Measurements from ENCODE around the gene RAB29. TPM values are rescaled to one million over a fixed set of nuclear protein-coding genes. Genes with fewer than 3 reads are reported as not detected.

Gene RAB29
- polyA plus RNA-seq, 1 donor from 2014 or later, result 0.40 TPM

DNA sequence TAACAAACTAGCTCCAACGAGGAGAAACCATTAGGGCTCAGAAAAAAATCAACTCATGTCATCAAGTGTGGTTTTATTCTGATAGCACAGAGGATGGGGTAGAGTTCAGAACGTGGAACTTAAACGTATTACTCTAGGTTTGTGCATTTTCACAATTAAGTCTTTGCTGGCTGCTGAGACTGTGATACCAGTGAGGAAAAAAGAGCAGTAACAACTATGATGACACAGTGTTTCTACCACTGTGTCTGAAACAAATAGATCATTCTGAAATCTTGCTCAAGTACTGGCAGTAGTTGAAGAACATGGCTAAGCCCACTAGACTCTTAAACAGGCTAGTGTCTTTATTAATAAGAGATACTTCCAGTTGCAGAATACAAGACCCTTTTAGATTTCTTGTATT, 56.3 kb downstream of the RAB29 start:
- H2AFZ ChIP-seq (ENCODE audit: low read depth, low read length), result no peak overlapping the region
- no peaks in the 10 kb centered on the region for H3K27me3 ChIP-seq (ENCODE audit: insufficient read depth, low read depth, low read length)
- H3K36me3 ChIP-seq (ENCODE audit: insufficient read depth, low read length), result peaks cover 36% of the 10 kb centered on the region
- no peaks in the 10 kb centered on the region for H3F3A ChIP-seq (ENCODE audit: insufficient read depth, low read length, poor library complexity, severe bottlenecking)
- no peaks in the 10 kb centered on the region for H3K79me2 ChIP-seq (replicated peaks; ENCODE audit: insufficient read depth, low read length)
- TF ChIP-seq SMC3 (conservative IDR thresholded peaks at IDR 0.05; ENCODE audit: poor library complexity), result no peak
- TF ChIP-seq, protein P1, sequence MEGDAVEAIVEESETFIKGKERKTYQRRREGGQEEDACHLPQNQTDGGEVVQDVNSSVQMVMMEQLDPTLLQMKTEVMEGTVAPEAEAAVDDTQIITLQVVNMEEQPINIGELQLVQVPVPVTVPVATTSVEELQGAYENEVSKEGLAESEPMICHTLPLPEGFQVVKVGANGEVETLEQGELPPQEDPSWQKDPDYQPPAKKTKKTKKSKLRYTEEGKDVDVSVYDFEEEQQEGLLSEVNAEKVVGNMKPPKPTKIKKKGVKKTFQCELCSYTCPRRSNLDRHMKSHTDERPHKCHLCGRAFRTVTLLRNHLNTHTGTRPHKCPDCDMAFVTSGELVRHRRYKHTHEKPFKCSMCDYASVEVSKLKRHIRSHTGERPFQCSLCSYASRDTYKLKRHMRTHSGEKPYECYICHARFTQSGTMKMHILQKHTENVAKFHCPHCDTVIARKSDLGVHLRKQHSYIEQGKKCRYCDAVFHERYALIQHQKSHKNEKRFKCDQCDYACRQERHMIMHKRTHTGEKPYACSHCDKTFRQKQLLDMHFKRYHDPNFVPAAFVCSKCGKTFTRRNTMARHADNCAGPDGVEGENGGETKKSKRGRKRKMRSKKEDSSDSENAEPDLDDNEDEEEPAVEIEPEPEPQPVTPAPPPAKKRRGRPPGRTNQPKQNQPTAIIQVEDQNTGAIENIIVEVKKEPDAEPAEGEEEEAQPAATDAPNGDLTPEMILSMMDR (IDR thresholded peaks at IDR 0.05; ENCODE audit: poor library complexity, severe bottlenecking), result no peak
- no peak for TF ChIP-seq TAF1 (IDR thresholded peaks at IDR 0.05; ENCODE audit: low read depth)
- TF ChIP-seq EZH2 (IDR thresholded peaks at IDR 0.05; ENCODE audit: borderline replicate concordance, insufficient read depth, low read length, poor library complexity, severe bottlenecking), result no peak
- TF ChIP-seq POLR2AphosphoS5 (IDR thresholded peaks at IDR 0.05), result no peak
- no peak for TF ChIP-seq MXI1 (conservative IDR thresholded peaks at IDR 0.05; ENCODE audit: poor library complexity, severe bottlenecking)
- TF ChIP-seq, protein P2, sequence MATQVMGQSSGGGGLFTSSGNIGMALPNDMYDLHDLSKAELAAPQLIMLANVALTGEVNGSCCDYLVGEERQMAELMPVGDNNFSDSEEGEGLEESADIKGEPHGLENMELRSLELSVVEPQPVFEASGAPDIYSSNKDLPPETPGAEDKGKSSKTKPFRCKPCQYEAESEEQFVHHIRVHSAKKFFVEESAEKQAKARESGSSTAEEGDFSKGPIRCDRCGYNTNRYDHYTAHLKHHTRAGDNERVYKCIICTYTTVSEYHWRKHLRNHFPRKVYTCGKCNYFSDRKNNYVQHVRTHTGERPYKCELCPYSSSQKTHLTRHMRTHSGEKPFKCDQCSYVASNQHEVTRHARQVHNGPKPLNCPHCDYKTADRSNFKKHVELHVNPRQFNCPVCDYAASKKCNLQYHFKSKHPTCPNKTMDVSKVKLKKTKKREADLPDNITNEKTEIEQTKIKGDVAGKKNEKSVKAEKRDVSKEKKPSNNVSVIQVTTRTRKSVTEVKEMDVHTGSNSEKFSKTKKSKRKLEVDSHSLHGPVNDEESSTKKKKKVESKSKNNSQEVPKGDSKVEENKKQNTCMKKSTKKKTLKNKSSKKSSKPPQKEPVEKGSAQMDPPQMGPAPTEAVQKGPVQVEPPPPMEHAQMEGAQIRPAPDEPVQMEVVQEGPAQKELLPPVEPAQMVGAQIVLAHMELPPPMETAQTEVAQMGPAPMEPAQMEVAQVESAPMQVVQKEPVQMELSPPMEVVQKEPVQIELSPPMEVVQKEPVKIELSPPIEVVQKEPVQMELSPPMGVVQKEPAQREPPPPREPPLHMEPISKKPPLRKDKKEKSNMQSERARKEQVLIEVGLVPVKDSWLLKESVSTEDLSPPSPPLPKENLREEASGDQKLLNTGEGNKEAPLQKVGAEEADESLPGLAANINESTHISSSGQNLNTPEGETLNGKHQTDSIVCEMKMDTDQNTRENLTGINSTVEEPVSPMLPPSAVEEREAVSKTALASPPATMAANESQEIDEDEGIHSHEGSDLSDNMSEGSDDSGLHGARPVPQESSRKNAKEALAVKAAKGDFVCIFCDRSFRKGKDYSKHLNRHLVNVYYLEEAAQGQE (IDR thresholded peaks at IDR 0.05; ENCODE audit: borderline replicate concordance), result no peak
- no peak for TF ChIP-seq RAD21 (conservative IDR thresholded peaks at IDR 0.05)
- TF ChIP-seq EP300 (conservative IDR thresholded peaks at IDR 0.05; ENCODE audit: poor library complexity, severe bottlenecking), result no peak
- H4K20me1 ChIP-seq (ENCODE audit: insufficient read depth), result no peaks in the 10 kb centered on the region
- H3K4me2 ChIP-seq (ENCODE audit: low read length), result no peak overlapping the region
- no peak overlapping the region for H3K9ac ChIP-seq (ENCODE audit: low read length)
- H3K4me3 ChIP-seq (ENCODE audit: low read length), result no peak overlapping the region
- H3K27ac ChIP-seq (ENCODE audit: low read length), result no peak overlapping the region
- H3K9me2 ChIP-seq (ENCODE audit: insufficient read depth, low read length), result no peaks in the 10 kb centered on the region
- no peaks in the 10 kb centered on the region for H3K9me3 ChIP-seq (ENCODE audit: low read length)

Small RNAs within 50 kb of the gene (small RNA-seq; reads per million reads assigned to genes)
- gene RF00139, result 0 reads per million in 3 experiments

Other genes with a start within 250 kb of the RAB29 start
- gene ELK4, start 143.5 kb downstream of the RAB29 start, polyA plus RNA-seq, result 6.0 and 10.0 TPM in 2 replicates
- 0.53 and 0.72 TPM in 2 replicates for gene SLC45A3, start 95.0 kb downstream of the RAB29 start, polyA plus RNA-seq
- gene NUCKS1, start 25.3 kb downstream of the RAB29 start, polyA plus RNA-seq, result 116 and 134 TPM in 2 replicates
- gene SLC41A1, start 37.7 kb upstream of the RAB29 start, polyA plus RNA-seq, result 3.4 and 4.2 TPM in 2 replicates
- gene PM20D1, start 74.7 kb upstream of the RAB29 start, polyA plus RNA-seq, result not detected in 2 replicates
- gene SLC26A9, start 168.0 kb upstream of the RAB29 start, polyA plus RNA-seq, result not detected in 2 replicates
- not detected in 2 replicates for gene RAB7B, start 227.9 kb upstream of the RAB29 start, polyA plus RNA-seq
- gene CTSE, start 248.4 kb upstream of the RAB29 start, polyA plus RNA-seq, result not detected in 2 replicates

Data from neural cell (in vitro differentiated cells).